ENCODE results near the gene OR2A5.

GRCh38 chr7:144020340-144020739, 28.4 kb upstream of the OR2A5 start:
- TF ChIP-seq POLR2A (IDR thresholded peaks at IDR 0.05), result no peak
- TF ChIP-seq CTCF (IDR thresholded peaks at IDR 0.05), result no peak
